HG03108 (cell line): ENCODE data around the gene MT1X.

Experiments
- ATAC-seq: cut with Tn5 transposase; IDR thresholded peaks from one replicate; pipeline ENCODE4 v1.9.1; 2021; ENCODE audit warnings: moderate library complexity; ENCODE audit not compliant: unreplicated experiment

The MT1X gene

DNA sequence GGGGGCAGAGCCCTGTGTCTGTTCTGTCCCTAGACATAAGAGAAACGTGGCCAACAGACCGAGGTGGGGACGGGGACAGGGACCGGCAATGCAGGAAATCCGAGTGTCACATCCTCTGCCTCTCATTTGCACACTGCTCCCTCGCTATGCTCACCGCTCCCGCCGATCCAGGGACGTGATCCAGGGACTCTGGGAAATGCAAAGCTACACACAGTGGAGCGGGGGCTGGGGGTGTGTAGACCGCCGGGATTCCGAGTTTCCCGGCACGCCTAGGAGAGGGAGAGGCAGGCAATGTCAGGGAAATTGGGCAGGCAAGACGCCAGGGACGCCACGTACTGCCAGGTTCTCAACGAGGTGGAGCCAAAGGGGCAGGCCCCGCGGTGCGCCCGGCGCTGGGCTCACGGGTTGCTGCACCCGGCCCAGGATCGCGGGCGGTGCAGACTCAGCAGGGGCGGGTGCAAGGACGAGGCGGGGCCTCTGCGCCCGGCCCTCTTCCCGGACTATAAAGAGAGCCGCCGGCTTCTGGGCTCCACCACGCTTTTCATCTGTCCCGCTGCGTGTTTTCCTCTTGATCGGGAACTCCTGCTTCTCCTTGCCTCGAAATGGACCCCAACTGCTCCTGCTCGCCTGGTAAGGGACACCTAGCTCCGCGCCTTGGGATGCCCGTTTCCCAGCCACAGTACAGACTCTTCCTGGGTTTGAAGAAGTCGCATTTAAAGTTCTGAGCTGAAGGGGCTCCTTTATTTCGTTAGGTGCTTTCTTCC lies at the start of gene MT1X:
MT1X (plus strand) TSS at position 532 of the 764 bp plus-strand sequence; CDS start at position 603, 71 bp downstream.
- ATAC-seq: peak; percentile 98

DNA sequence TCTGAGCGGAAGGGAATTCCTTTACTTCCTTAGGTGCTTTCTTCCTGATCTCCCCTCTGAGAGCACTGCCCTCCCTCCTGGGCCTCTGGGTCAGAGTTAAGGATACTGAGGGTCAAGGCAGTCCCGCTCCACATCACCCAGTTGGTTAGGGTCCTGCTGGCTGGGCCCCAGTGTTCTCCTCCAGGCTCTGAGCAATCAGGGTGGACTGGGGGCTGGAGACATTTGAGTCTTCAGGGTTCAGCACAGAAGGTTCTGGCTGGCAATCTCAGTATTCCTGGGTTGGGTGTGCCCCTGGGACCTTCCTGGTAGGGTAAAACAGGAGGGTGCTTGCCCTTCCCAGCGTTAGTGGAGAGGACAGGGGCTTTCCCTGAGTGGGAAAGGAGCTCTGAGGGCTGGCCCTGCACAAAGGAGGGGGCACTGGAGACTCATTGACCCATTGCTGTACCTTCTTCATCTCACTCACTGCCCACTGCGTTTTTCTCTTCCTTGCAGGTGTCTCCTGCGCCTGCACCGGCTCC lies 49.4 kb upstream of the MT1X start:
- ATAC-seq: no peak

DNA sequence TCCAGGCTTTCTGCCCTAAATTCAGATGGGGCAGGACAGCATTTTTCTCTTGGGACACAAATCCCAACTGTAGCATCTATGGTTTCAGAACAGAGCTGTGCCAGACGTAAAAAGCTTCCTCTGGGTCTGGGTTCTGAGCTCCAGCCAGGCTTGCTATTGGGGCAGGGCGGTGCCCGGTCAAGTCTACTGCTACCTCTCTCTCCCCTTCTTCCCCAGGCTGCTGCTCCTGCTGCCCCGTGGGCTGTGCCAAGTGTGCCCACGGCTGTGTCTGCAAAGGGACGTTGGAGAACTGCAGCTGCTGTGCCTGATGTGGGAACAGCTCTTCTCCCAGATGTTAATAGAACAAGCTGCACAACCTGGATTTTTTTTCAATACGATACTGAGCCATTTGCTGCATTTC lies 48.7 kb upstream of the MT1X start:
- no peak for ATAC-seq

DNA sequence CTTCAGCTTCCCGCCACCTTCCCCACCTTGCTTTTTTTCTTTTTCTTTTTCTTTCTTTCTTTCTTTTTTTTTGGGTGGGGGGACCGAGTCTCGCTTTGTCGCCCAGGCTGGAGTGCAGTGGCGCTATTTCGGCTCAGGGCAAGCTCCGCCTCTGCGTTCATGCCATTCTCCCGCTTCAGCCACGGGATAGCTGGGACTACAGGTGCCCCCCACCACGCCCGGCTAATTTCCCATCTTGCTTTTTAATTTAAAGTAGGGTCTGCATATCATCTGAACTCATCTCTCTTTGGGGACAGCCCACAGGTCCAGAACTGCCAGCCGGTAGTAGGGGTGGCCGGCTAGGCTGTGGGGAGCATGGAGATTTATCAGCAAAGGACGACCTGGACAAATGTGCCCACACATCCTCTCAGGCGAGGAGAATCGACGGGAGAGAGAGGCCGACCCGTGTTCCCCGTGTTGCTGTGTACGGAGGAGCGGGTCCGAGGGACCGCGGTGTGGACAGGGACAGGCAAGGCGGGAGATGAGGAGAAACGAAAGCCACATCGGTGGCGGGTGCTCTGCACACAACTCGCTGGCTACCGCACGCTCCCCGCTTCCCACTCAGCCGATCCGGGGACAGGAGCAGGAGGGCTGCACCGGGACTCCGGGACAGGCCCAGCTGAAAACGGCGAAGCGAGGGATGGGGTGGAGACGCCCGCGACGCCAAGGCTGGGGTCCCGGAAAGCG lies 47.4 kb upstream of the MT1X start:
- no peak for ATAC-seq

DNA sequence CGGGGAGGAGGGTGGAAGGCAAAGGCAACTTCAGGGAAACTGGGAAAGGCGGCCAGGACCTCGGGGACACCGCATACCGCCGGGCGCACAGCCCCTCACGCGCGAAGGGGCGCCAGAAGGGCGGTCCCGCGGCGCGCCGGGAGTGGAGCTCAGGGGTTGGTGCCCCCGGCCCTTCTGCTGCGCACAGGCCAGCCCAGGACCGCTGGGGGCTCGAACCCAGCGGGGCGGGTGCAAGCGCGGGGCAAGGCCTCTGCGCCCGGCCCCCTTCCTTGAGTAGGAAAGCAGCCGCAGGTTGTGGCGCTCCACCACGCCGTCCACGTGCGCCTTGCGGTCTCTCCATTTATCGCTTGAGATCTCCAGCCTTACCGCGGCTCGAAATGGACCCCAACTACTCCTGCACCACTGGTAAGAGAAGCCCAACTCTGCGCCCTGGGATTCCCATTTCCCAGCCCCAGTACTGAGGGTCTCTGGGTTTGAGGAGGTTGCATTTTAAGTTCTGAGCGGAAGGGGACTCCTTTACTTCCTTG lies 46.8 kb upstream of the MT1X start:
- no peak for ATAC-seq

DNA sequence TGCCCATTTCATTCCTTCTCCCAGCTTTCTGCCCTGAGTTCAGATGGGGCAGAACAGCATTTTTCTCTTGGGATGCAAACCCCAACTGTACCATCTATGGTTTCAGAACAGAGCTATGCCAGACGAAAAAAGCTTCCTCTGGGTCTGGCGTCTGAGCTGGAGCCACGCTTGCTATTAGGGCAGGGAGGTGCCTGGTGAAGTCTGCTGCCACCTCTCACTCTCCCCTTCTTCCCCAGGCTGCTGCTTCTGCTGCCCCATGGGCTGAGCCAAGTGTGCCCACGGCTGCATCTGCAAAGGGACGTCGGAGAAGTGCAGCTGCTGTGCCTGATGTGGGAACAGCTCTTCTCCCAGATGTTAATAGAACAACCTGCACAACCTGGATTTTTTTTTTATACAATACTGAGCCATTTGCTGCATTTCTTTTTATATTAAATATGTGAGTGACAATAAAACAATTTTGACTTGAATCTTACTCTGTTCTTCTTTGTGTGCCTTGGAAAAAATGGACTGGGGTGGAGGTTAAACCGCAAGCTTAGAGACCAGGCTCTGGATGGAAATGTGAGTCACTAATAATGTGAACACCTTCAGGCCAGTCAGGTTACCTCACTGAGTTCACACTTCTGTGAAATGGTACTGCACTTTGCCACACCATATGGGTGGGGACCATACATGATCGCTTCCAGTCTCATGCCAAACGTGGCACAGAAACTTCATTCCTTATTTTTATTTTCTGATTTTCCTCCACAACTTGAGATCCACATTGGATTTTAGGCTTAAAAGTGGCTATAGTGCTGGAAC lies 45.5 kb upstream of the MT1X start:
- no peak for ATAC-seq

DNA sequence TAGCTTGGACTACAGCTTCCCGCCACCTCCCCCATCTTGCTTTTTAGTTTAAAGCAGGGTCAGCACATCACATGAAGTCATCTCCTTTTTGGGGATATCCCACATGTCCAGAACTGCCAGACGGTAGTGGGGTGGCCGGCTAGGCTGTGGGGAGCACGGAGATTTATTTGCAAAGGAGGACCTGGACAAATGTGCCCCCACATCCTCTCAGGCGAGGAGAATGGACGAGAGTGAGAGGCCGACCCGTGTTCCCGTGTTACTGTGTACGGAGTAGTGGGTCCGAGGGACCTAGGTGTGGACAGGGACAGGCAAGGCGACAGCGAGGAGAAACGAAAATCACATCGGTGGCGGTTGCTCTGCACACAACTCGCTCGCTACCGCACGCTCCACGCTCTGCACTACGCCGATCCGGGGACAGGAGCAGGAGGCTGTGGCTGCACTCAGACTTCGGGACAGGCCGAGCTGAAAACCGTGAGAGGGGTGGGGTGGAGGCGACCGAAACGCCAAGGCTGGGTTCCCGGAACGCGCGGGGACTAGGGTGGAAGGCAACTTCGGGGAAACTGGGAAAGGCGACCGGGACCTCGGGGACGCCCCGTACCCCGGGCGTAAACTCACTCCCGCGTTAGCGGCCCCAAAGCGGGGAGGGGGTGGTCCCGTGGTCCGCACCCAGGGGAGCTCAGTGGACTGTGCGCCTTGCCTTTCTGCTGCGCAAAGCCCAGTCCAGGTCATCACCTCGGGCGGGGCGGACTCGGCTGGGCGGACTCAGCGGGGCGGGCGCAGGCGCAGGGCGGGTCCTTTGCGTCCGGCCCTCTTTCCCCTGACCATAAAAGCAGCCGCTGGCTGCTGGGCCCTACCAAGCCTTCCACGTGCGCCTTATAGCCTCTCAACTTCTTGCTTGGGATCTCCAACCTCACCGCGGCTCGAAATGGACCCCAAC lies 44.2 kb upstream of the MT1X start, which contains the start of gene MT1A:
MT1A (plus strand) TSS at position 853 of the 937 bp plus-strand sequence; CDS start at position 926, 73 bp downstream.
- no peak for ATAC-seq

DNA sequence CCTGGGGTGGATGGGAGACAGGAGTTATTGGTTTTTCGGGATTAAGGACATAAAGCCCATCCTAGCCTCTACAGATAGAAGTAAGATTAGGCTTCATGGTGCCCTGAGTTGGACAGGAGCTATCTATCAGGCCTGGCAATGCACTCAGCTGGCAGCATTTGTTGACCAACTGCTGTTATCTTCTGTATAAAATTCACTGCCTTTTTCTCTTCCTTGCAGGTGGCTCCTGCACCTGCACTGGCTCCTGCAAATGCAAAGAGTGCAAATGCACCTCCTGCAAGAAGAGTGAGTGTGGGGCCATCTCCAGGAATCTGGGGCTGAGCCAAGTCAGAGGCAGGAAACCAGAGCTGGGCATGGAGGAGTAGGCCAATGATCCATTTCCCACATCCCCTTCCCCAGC lies 43.2 kb upstream of the MT1X start:
- no peak for ATAC-seq

DNA sequence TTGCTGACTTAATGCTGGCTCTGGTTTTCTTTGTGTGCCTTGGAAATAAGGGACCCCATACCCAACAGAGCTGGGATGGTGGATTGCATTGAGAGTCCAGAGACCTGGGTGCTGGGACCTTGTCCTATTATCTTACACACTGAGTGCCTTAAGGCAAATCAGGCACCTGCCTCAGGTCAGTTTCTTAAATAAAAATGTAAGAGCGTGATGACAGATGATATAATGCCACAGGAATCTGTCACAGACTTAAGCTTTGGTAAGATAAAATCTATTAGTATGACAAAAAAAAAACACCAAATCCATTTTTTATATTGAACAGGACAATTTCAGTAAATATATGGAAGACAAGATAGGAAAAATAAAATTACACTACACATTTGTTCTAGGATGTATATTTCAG lies 42.2 kb upstream of the MT1X start:
- ATAC-seq: no peak

DNA sequence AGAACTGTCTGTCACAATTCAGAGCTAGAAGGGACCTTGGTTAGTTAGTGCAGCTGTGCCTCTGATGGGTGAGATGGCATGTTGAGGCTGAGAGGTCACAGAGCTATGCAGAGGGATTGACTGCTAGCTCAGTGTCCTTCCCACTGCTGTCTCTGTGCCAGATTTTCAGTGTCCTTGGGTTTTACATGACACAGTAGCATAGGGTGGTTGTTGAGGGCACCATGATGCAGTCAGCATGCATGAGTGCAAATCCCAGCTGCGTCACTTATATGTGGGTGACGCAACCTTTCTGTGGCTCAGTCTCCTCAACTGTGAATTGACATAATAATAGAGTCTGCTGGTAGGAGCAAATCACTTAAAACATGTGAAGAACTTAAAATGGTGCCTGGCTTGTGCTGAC lies 41.1 kb upstream of the MT1X start:
- no peak for ATAC-seq

DNA sequence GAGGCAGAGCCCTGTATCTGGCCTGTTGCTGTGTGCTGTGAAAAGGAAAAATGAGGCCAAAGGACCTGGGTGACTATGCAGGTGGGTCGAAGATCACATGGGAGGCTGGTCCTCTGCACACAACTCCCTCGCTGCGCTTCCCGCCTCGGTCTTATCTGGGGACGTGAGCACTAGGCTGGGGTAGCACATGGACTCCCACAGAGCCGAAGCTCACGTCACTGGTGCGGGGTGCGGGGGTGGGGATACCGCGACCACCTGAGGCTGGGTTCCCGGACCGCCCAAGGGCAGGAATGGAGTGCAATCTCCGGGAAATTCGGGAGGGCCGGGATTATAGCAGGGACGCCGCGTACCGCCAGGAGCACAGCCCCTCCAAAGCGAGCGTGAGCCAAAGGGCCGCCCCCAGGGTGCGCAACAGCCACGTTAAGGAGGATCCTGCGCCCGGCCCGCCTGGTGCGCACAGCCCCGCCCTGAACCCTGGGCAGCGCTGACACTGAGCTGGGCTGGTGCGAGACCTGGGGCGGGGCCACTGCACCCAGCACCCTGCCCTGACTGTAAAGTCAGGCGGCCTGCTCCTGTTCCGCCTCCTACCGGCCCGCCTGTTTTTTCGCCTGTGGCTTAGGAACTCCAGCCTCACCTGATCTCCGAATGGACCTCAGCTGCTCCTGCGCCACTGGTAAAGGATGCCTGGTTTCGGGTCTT lies 39.0 kb upstream of the MT1X start:
- ATAC-seq: peak; percentile 47

DNA sequence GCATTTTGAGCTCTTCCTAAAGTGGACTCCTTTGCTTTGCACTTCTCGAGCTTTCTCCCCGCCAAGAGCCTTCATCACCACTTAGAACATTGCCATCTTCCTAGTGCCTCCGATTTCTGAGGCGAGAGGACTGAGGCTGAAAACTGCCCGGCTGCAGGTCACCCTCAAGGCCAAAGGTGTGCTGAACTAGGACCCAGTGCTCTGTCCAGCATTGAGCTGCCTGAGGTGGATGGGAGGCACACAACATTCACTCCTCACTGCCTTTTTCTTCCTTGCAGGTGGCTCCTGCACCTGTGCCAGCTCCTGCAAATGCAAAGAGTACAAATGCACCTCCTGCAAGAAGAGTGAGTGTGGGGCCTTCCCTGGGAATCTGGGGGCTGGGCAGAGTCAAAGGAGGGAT lies 38.4 kb upstream of the MT1X start:
- no peak for ATAC-seq

DNA sequence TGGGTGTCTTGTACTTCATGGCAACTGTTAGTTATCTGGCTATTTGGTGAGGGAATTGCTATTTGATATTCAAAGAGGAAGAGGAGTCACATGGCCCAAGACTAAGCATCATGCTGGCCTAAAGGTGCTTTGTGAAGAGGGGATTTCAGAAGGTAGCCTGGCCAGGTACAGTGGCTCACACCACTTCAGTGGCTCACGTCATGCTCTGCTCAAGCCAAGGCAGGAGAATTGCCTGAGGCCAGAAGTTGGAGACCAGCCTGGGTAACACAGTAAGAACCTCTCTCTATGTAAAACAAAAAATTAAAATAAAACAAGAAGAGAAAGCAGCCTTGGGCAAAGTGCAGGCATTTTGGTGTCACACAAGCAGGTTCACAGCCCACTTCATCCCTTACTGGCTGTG lies 37.0 kb upstream of the MT1X start:
- no peak for ATAC-seq

DNA sequence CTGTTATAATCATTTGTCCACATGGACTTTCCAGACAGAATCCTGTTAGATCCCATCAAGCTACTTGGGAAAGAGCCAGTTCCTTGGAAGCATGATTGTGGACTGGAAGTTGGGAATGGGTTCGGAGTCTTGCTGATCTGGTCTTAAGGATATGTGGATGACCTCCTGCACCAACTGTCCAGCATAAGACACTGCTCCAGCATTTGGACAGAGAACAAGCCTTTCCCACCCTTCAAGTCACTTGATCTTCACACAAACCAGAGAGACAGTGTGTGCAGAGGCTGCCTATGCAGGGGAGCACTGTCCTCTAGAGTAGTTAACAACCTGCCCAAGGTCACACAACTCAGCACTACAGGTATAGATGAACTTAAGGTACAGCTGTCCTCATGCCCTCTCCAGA lies 36.4 kb upstream of the MT1X start:
- ATAC-seq: no peak

DNA sequence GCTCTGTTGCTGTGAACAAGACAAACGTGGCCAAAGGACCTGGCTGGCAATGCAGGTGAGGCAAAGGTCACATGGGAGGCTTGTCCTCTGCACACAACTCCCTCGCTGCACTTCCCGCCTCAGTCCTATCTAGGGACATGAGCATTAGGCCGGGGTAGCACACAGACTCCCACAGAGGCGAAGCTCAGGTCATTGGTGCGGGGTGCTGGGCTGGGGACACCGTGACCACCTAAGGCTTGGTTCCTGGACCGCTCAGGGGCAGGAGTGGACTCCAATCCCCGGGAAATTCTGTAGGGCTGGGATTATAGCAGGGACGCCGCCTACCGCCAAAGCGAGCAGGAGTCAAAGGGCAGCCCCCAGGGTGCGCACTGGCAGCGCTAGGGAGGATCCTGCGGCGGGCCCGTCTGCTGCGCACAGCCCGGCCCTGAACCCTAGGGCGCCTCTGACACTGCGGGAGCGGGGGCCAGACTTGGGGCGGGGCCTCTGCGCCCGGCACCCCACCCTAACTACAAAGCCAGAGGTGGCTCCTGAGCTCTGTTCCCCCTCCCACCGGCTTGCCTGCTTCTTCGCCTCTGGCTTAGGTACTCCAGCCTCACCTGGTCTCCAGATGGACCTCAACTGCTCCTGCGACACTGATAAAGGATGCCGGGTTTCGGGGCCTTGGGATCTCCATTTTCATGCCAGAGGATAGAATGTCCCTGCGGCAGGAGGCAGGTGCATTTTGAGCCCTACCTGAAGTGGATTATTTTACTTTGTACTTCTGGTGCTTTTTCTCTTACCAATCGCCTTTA lies 34.4 kb upstream of the MT1X start:
- no peak for ATAC-seq

DNA sequence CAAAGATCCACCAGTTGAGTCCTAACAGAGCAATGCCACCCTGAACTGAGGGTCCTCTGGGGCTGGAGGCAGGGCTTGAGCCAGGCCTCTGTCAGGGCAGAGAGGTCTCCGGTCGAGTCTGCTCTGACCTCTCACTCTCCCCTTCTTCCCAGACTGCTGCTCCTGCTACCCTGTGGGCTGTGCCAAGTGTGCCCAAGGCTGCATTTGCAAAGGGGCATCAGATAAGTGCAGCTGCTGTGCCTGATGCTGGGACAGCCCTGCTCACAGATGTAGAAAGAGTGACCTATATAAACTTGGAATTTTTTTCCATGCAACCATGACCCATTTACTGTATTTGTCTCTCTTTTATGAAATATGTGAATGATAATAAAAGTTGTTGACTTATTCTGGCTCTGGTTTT lies 33.0 kb upstream of the MT1X start:
- no peak for ATAC-seq

DNA sequence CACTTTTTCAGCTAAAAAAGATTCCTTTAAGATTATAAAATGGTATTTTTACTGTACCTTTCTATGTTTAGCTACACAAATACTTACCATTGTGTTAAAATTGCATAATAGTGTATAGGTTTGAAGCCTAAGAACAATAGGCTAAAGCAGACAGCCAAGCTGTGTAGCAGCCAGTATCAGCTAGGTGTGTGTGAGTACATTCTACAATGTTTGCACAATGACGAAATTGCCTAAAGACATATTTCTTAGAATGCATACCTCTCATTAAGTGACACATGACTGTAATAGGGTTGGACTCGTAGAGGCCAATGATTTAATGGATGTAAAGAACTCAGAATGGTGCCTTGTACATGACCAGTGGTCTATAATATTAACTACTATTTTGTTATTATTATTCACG lies 32.5 kb upstream of the MT1X start:
- no peak for ATAC-seq

DNA sequence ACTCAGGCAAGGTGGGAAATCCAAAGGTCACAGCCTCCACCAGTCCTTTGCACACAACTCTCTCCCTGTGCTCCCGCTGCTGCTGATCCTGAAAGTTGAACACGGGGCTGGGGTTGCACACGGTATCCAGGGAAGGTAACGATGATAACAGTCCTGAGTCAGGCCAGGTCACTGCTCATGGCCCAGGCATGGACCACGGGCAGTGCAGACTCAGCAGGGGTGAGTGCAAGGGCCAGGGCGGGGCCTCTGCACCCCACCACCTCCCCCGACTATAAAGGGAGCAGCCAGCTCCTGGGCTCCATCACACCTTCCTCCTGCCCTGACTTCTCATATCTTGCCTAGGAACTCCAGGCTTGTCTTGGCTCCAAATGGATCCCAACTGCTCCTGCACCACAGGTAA lies 30.7 kb upstream of the MT1X start, which contains the start of gene MT1B:
MT1B (plus strand) TSS at position 301 of the 400 bp plus-strand sequence; CDS start at position 369, 68 bp downstream.
- no peak for ATAC-seq
